ENCODE data around the gene ABCG8. TPM values are rescaled to one million over a fixed set of nuclear protein-coding genes. Genes with fewer than 3 reads are reported as not detected.

ABCG8 gene
- polyA plus RNA-seq, 1 donor (not counting 4 experiments of a cell fraction or from before 2014, with no cell fraction given) = not detected

GRCh38 chr2:43837033-43837432 lies 1.7 kb upstream of the ABCG8 start:
- Histone ChIP-seq H3K4me2 (ENCODE audit: control insufficient read depth, extremely low read depth, insufficient read depth, low read depth, low read length) (no peak overlapping the region), H3K9ac (ENCODE audit: control insufficient read depth, extremely low read depth, insufficient read depth, low read length) (no peak overlapping the region), H3K27me3 (ENCODE audit: control insufficient read depth, extremely low read depth, insufficient read depth, low read length) (peaks cover 9% of the 10 kb centered on the region), H3K9me3 (ENCODE audit: control insufficient read depth, low read depth, low read length) (no peaks in the 10 kb centered on the region), H3K27ac (ENCODE audit: control insufficient read depth, insufficient read depth, low read length) (no peak overlapping the region), H3K4me1 (ENCODE audit: control insufficient read depth, extremely low read depth, insufficient read depth, low read length) (peaks cover 5% of the 10 kb centered on the region), H4K20me1 (ENCODE audit: control insufficient read depth, extremely low read depth, insufficient read depth, low read length) (no peaks in the 10 kb centered on the region), H3K79me2 (ENCODE audit: control insufficient read depth, insufficient read depth, low read length) (no peaks in the 10 kb centered on the region), H3K9me1 (ENCODE audit: control insufficient read depth, extremely low read depth, insufficient read depth, low read length) (no peaks in the 10 kb centered on the region), H3K4me3 (ENCODE audit: control insufficient read depth in 2 of 3, extremely low read depth in 1 of 3, insufficient read depth in 2 of 3, low read depth in 1 of 3, low read length in 3 of 3) (no peak overlapping the region), H3K36me3 (ENCODE audit: control insufficient read depth in 2 of 2, extremely low read depth in 1 of 2, insufficient read depth in 2 of 2, low read length in 2 of 2) (no peaks in the 10 kb centered on the region), H2AFZ (ENCODE audit: control insufficient read depth, low read length) (no peak overlapping the region)
- dilution Hi-C loops (cut with MboI; ENCODE audit: extremely low pct_ligation_motif_present, low sequenced_read_pairs) = no loop called here
- no peak for FAIRE-seq
- TF ChIP-seq CTCF (optimal IDR thresholded peaks at IDR 0.05 in 1 of 3, IDR thresholded peaks at IDR 0.05 in 1 of 3, conservative IDR thresholded peaks at IDR 0.05 in 1 of 3; ENCODE audit: extremely low read depth in 1 of 3, insufficient read depth in 2 of 3, low read length in 3 of 3) (no peak), EZH2 (IDR thresholded peaks at IDR 0.05; ENCODE audit: low read length) (no peak)
- no peak for DNase-seq (ENCODE audit: low read depth, low spot score)

- Histone ChIP-seq H2AFZ (ENCODE audit: control insufficient read depth, low read length) (no peak overlapping the region), H3K27ac (ENCODE audit: control insufficient read depth, insufficient read depth, low read length) (no peak overlapping the region), H3K9me3 (ENCODE audit: control insufficient read depth, low read depth, low read length) (no peaks in the 10 kb centered on the region), H3K79me2 (ENCODE audit: control insufficient read depth, insufficient read depth, low read length) (no peaks in the 10 kb centered on the region), H3K4me1 (ENCODE audit: control insufficient read depth, extremely low read depth, insufficient read depth, low read length) (peaks cover 5% of the 10 kb centered on the region), H3K9ac (ENCODE audit: control insufficient read depth, extremely low read depth, insufficient read depth, low read length) (no peak overlapping the region), H3K27me3 (ENCODE audit: control insufficient read depth, extremely low read depth, insufficient read depth, low read length) (peaks cover 8% of the 10 kb centered on the region), H3K4me2 (ENCODE audit: control insufficient read depth, extremely low read depth, insufficient read depth, low read depth, low read length) (no peak overlapping the region), H4K20me1 (ENCODE audit: control insufficient read depth, extremely low read depth, insufficient read depth, low read length) (no peaks in the 10 kb centered on the region), H3K9me1 (ENCODE audit: control insufficient read depth, extremely low read depth, insufficient read depth, low read length) (no peaks in the 10 kb centered on the region), H3K36me3 (ENCODE audit: control insufficient read depth in 2 of 2, extremely low read depth in 1 of 2, insufficient read depth in 2 of 2, low read length in 2 of 2) (no peaks in the 10 kb centered on the region), H3K4me3 (ENCODE audit: control insufficient read depth in 2 of 3, extremely low read depth in 1 of 3, insufficient read depth in 2 of 3, low read depth in 1 of 3, low read length in 3 of 3) (no peak overlapping the region)
- no peak for TF ChIP-seq EZH2 (IDR thresholded peaks at IDR 0.05; ENCODE audit: low read length)
- no peak for TF ChIP-seq CTCF (optimal IDR thresholded peaks at IDR 0.05 in 1 of 3, IDR thresholded peaks at IDR 0.05 in 1 of 3, conservative IDR thresholded peaks at IDR 0.05 in 1 of 3; ENCODE audit: extremely low read depth in 1 of 3, insufficient read depth in 2 of 3, low read length in 3 of 3)
- dilution Hi-C loops (cut with MboI; ENCODE audit: extremely low pct_ligation_motif_present, low sequenced_read_pairs) = no loop called here
- DNase-seq (ENCODE audit: low read depth, low spot score) = no peak
- no peak for FAIRE-seq
These were observed 776 bp upstream of the ABCG8 start for GRCh38 chr2:43837831-43838559.
